Endothelial cell of umbilical vein (primary cell): ENCODE results near the gene MYBPC1. TPM values are rescaled to one million over a fixed set of nuclear protein-coding genes. Genes with fewer than 3 reads are reported as not detected.
A peak's percentile ranks its signal among the peaks of the same experiment; 100 is the strongest.

ENCODE experiments used
- BruUV-seq: library from RNA; stranded (reverse); fragments of 400-500 nt; replicated peaks from 2 replicates; lab custom pipeline; 2021; lab: Mats Ljungman, UMichigan
- CTCF ChIA-PET: fragments of 300-600, 350-600 bp; sonication (Branson Sonifier 250); formaldehyde crosslinking; loops from one replicate; lab custom pipeline; 2021; ENCODE audit warnings: antibody characterized with exemption, inconsistent platforms; lab: Charles Lee
- POLR2A ChIA-PET: fragments of 300-600, 350-600 bp; sonication (Branson Sonifier 250); formaldehyde crosslinking; loops from one replicate; lab custom pipeline; 2021; ENCODE audit warnings: antibody characterized with exemption, inconsistent platforms; lab: Charles Lee
- DNase-seq: peaks from one replicate; pipeline ENCODE4 v3.0.0-alpha.2; 2011; ENCODE audit warnings: low read depth, low spot score
- FAIRE-seq: peaks from 2 replicates; lab custom pipeline; 2011; peaks lifted over from hg19 to GRCh38; lab: Jason Lieb, UNC
- H2AFZ ChIP-seq: 2 replicates; pipeline ENCODE4 v1.6.0; 2012; ENCODE audit warnings: low read depth, low read length, control low read depth, inconsistent platforms
- H3K27ac ChIP-seq: 2 replicates; pipeline ENCODE4 v1.5.1; 2011; ENCODE audit warnings: low read depth, mild to moderate bottlenecking, control low read depth, low read length, moderate library complexity; ENCODE audit not compliant: insufficient read depth
- H3K27me3 ChIP-seq, 2 experiments: 2 replicates each; pipeline versions ENCODE4 v1.6.0 to v1.6.1; 2011; ENCODE audit warnings: low read length in 2 of 2, mixed read lengths in 1 of 2; ENCODE audit not compliant: control insufficient read depth in 2 of 2, insufficient read depth in 2 of 2
- H3K36me3 ChIP-seq, 2 experiments: 2 replicates in 1 of 2; 3 replicates in 1 of 2; pipeline ENCODE4 v1.5.1; 2011; ENCODE audit warnings: low read length in 2 of 2, mild to moderate bottlenecking in 1 of 2, moderate library complexity in 1 of 2; ENCODE audit not compliant: control insufficient read depth in 2 of 2, insufficient read depth in 2 of 2; ENCODE audit errors: extremely low read depth in 1 of 2
- H3K4me1 ChIP-seq: 3 replicates; pipeline ENCODE4 v1.5.1; 2011; ENCODE audit warnings: mild to moderate bottlenecking, low read length; ENCODE audit not compliant: control insufficient read depth, insufficient read depth; ENCODE audit errors: extremely low read depth
- H3K4me2 ChIP-seq: 2 replicates; pipeline ENCODE4 v1.6.1; 2011; ENCODE audit warnings: low read length, control low read depth, mixed read lengths; ENCODE audit not compliant: insufficient read depth
- H3K4me3 ChIP-seq, 3 experiments: fragments of 200-600 bp in 1 of 3; sonication (generic), shearing (Covaris generic) in 1 of 3; replicated peaks in 1 of 3; 2 replicates each; pipeline ENCODE4 v1.5.1; 2011 to 2016; ENCODE audit warnings: control low read depth in 3 of 3, low read length in 3 of 3, mild to moderate bottlenecking in 2 of 3, inconsistent platforms in 1 of 3, low read depth in 1 of 3, moderate library complexity in 1 of 3; ENCODE audit not compliant: insufficient read depth in 1 of 3
- H3K79me2 ChIP-seq: 2 replicates; pipeline ENCODE4 v1.6.0; 2012; ENCODE audit warnings: low read length, inconsistent platforms; ENCODE audit not compliant: control insufficient read depth, insufficient read depth
- H3K9ac ChIP-seq: replicated peaks from 2 replicates; pipeline ENCODE3; 2011; ENCODE audit warnings: low read length, control low read depth; ENCODE audit not compliant: insufficient read depth; ENCODE audit errors: extremely low read depth
- H3K9me1 ChIP-seq: replicated peaks from 3 replicates; pipeline ENCODE4 v1.6.0; 2011; ENCODE audit warnings: mild to moderate bottlenecking, low read length; ENCODE audit not compliant: control insufficient read depth, insufficient read depth; ENCODE audit errors: extremely low read depth
- H3K9me3 ChIP-seq: replicated peaks from 2 replicates; pipeline ENCODE4 v1.5.1; 2012; ENCODE audit warnings: low read length, inconsistent platforms; ENCODE audit not compliant: control insufficient read depth, insufficient read depth
- H4K20me1 ChIP-seq: replicated peaks from 2 replicates; pipeline ENCODE3; 2011; ENCODE audit warnings: mild to moderate bottlenecking, low read length; ENCODE audit not compliant: control insufficient read depth, insufficient read depth; ENCODE audit errors: extremely low read depth
- CTCF ChIP-seq, 2 donors: IDR thresholded peaks; 1 replicate in 1 of 2; 2 replicates in 1 of 2; pipeline ENCODE4 v1.5.1; 2011; ENCODE audit warnings: low read length in 2 of 2, mild to moderate bottlenecking in 2 of 2, moderate library complexity in 2 of 2, control low read depth in 1 of 2, inconsistent platforms in 1 of 2, low read depth in 1 of 2; ENCODE audit not compliant: insufficient read depth in 1 of 2; ENCODE audit errors: extremely low read depth in 1 of 2
- EZH2 ChIP-seq: IDR thresholded peaks from 2 replicates; pipeline ENCODE4 v1.6.1; 2012; ENCODE audit warnings: borderline replicate concordance, low read depth, mild to moderate bottlenecking, moderate library complexity, low read length, inconsistent platforms; ENCODE audit not compliant: severe bottlenecking
- FOS ChIP-seq: IDR thresholded peaks from 2 replicates; pipeline ENCODE4 v1.6.1; 2011; ENCODE audit warnings: mild to moderate bottlenecking, low read length, moderate library complexity, borderline replicate concordance; ENCODE audit not compliant: insufficient read depth
- GATA2 ChIP-seq: IDR thresholded peaks from 2 replicates; pipeline ENCODE4 v1.7.0; 2011; ENCODE audit warnings: low read depth, mild to moderate bottlenecking, moderate library complexity, mixed read lengths, low read length; ENCODE audit not compliant: insufficient read length, insufficient read depth
- JUN ChIP-seq: IDR thresholded peaks from 2 replicates; pipeline ENCODE4 v1.6.1; 2011; ENCODE audit warnings: borderline replicate concordance, low read depth; ENCODE audit not compliant: insufficient read length, insufficient read depth
- MAX ChIP-seq: IDR thresholded peaks from 2 replicates; pipeline ENCODE4 v1.6.1; 2011; ENCODE audit not compliant: insufficient read depth, insufficient read length
- MYC ChIP-seq: IDR thresholded peaks from one replicate; pipeline ENCODE4 v1.6.1; 2011; ENCODE audit warnings: mild to moderate bottlenecking, low read depth, low read length
- POLR2A ChIP-seq: IDR thresholded peaks from 2 replicates; pipeline ENCODE4 v1.6.1; 2012; ENCODE audit warnings: low read depth, mild to moderate bottlenecking, control low read depth, low read length
- POLR2AphosphoS5 ChIP-seq: IDR thresholded peaks from 2 replicates; pipeline ENCODE4 v1.6.1; 2012; ENCODE audit warnings: low read depth, mild to moderate bottlenecking, control low read depth, low read length, moderate library complexity; ENCODE audit not compliant: insufficient read depth
- dilution Hi-C: fragments of 300-500 bp; cut with MboI; formaldehyde crosslinking; loops from one replicate; pipeline ENCODE4 v1.15.0; 2019; ENCODE audit warnings: low sequenced_read_pairs; ENCODE audit not compliant: extremely low pct_ligation_motif_present
- intact Hi-C: fragments of 100-400 bp; cut with micrococcal nuclease; formaldehyde crosslinking; loops from one replicate; pipeline ENCODE4 v1.10.0; 2022
- polyA plus RNA-seq, 4 experiments: library from polyadenylated mRNA; depleted of rRNA in 3 of 4; stranded (reverse) in 3 of 4; unstranded in 1 of 4; fragments of >200 nt; gene quantifications; 2 replicates each; pipeline versions ENCODE4 v1.2.1 to v1.2.3, GENCODE V29; 2011 to 2012; ENCODE audit warnings: missing spikeins in 1 of 4
- total RNA-seq: library from RNA; stranded (reverse); gene quantifications from 2 replicates; pipeline ENCODE4 v1.2.3, GENCODE V29; 2021

MYBPC1 gene
- total and polyA plus RNA-seq, 2 donors (not counting 3 experiments of a cell fraction or from before 2014, with no cell fraction given), result not detected

- peaks cover 7 to 10% of the 10 kb centered on the region in 2 experiments for H3K27me3 ChIP-seq
- no peaks in the 10 kb centered on the region for H3K9me3 ChIP-seq
- ChIA-PET POLR2A (no interaction called here), CTCF (interaction anchor here (0.9 kb wide), 1 partner anchor 23 kb away, joined by 3 read pairs; no protein-coding TSS in a partner anchor)
- TF ChIP-seq JUN (no peak), POLR2A (no peak), MAX (no peak)
- peaks cover 2% of the 10 kb centered on the region for H3K9me1 ChIP-seq
- dilution Hi-C loops (no loop called here), intact Hi-C loops (no loop called here)
- no peaks in the 10 kb centered on the region for H3K36me3 ChIP-seq
- no peaks in the 10 kb centered on the region for H3K79me2 ChIP-seq
- H3K9ac ChIP-seq, result no peak overlapping the region
- no peak overlapping the region for H3K4me3 ChIP-seq
- FAIRE-seq (no peak), DNase-seq (peak; percentile 10)
- H3K27ac ChIP-seq, result no peak overlapping the region
- peak overlapping the region; percentile 76 for H2AFZ ChIP-seq
- no peaks in the 10 kb centered on the region for H4K20me1 ChIP-seq
- peaks cover 6% of the 10 kb centered on the region for H3K4me1 ChIP-seq
- peak overlapping the region; percentile 16 for H3K4me2 ChIP-seq
- no TSS peak for BruUV-seq
Observed at GRCh38 chr12:101642115-101643067, 47.6 kb downstream of the MYBPC1 start.

GRCh38 chr12:101647711-101648110, 52.9 kb downstream of the MYBPC1 start:
- H3K79me2 ChIP-seq, result no peaks in the 10 kb centered on the region
- H3K9me1 ChIP-seq, result peaks cover 2% of the 10 kb centered on the region
- peaks cover under 1 to 5% of the 10 kb centered on the region in 2 experiments for H3K27me3 ChIP-seq
- dilution Hi-C loops (no loop called here), intact Hi-C loops (no loop called here)
- no peak overlapping the region for H3K27ac ChIP-seq
- ChIA-PET CTCF (interaction anchor here (1.8 kb wide), 1 partner anchor 233 kb away, joined by 4 read pairs; no protein-coding TSS in a partner anchor), POLR2A (no interaction called here)
- H4K20me1 ChIP-seq, result no peaks in the 10 kb centered on the region
- TF ChIP-seq POLR2AphosphoS5, result no peak
- TF ChIP-seq FOS, result no peak
- TF ChIP-seq GATA2, result no peak
- no peak for TF ChIP-seq JUN
- TF ChIP-seq MAX, result no peak
- TF ChIP-seq MYC, result no peak
- no peak for TF ChIP-seq CTCF (IDR thresholded peaks at IDR 0.05; ENCODE audit: extremely low read depth in 1 of 2, insufficient read depth in 1 of 2, low read depth in 1 of 2, low read length in 2 of 2)
- no peak for TF ChIP-seq POLR2A
- TF ChIP-seq EZH2, result no peak
- BruUV-seq, result no TSS peak
- FAIRE-seq, result no peak
- no peaks in the 10 kb centered on the region for H3K36me3 ChIP-seq
- H3K9ac ChIP-seq, result no peak overlapping the region
- no peak overlapping the region for H2AFZ ChIP-seq
- no peak overlapping the region for H3K4me2 ChIP-seq
- no peak overlapping the region for H3K4me3 ChIP-seq
- no peaks in the 10 kb centered on the region for H3K9me3 ChIP-seq
- DNase-seq, result no peak
- H3K4me1 ChIP-seq, result no peaks in the 10 kb centered on the region
